Naive thymus-derived CD8-positive, alpha-beta T cell (primary cell): ENCODE data around the gene LAMB2. TPM values are rescaled to one million over a fixed set of nuclear protein-coding genes. Genes with fewer than 3 reads are reported as not detected.

Experiments
- ATAC-seq, 2 donors: fragments of 150-1000 bp; cut with Tn5 transposase in 1 of 2; sonication (Bioruptor Pico), chemical (Tn5 transposase) in 1 of 2; 1 replicate in 1 of 2; 2 replicates in 1 of 2; pipeline ENCODE4 v1.10.0; 2021; ENCODE audit warnings: mild to moderate bottlenecking in 2 of 2, moderate library complexity in 2 of 2
- POLR2A ChIA-PET: fragments of 350-600 bp; sonication (Branson Sonifier 250); formaldehyde crosslinking; loops from one replicate; lab custom pipeline; 2021; ENCODE audit warnings: antibody characterized with exemption; lab: Charles Lee
- DNase-seq, 10 donors: peaks; one replicate each; pipeline versions ENCODE4 v3.0.0 to v3.0.0-alpha.2; 2020 to 2022
- H3K27ac Mint-ChIP-seq, 10 donors: one replicate each; pipeline ENCODE4 v1.8.0; 2020 to 2022; ENCODE audit warnings: mild to moderate bottlenecking in 10 of 10, mixed read lengths in 10 of 10, moderate library complexity in 4 of 10, inconsistent platforms in 1 of 10
- H3K27me3 Mint-ChIP-seq, 5 donors: one replicate each; pipeline ENCODE4 v1.8.0; 2021 to 2022; ENCODE audit warnings: mixed read lengths in 5 of 5
- H3K36me3 Mint-ChIP-seq, 3 donors: one replicate each; pipeline ENCODE4 v1.8.0; 2020 to 2022; ENCODE audit warnings: mixed read lengths in 3 of 3, mild to moderate bottlenecking in 2 of 3, inconsistent platforms in 1 of 3
- H3K4me1 Mint-ChIP-seq, 4 donors: one replicate each; pipeline ENCODE4 v1.8.0; 2021 to 2022; ENCODE audit warnings: mixed read lengths in 4 of 4
- H3K4me3 Mint-ChIP-seq, 10 donors: one replicate each; pipeline ENCODE4 v1.8.0; 2020 to 2022; ENCODE audit warnings: mild to moderate bottlenecking in 10 of 10, mixed read lengths in 10 of 10, moderate library complexity in 6 of 10, inconsistent platforms in 1 of 10
- H3K9me3 Mint-ChIP-seq, 9 donors: one replicate each; pipeline ENCODE4 v1.8.0; 2020 to 2022; ENCODE audit warnings: mixed read lengths in 9 of 9, mild to moderate bottlenecking in 3 of 9, inconsistent platforms in 1 of 9, moderate library complexity in 1 of 9
- polyA plus RNA-seq, 3 donors: library from polyadenylated mRNA; unstranded; fragments of 300-500 nt; fragmentation: Illumina TruSeq; gene quantifications; one replicate each; pipeline ENCODE4 v1.2.3, GENCODE V29; 2021
- total RNA-seq, 8 experiments: library from RNA in 2 of 8; stranded (reverse) in 2 of 8; gene quantifications; one replicate each; pipeline ENCODE4 v1.2.3 and lab custom pipeline; 2021 to 2026

Gene LAMB2
- total and polyA plus RNA-seq, 5 experiments from 2014 or later: 1.0 to 1.2 TPM; not detected in 3

DNA sequence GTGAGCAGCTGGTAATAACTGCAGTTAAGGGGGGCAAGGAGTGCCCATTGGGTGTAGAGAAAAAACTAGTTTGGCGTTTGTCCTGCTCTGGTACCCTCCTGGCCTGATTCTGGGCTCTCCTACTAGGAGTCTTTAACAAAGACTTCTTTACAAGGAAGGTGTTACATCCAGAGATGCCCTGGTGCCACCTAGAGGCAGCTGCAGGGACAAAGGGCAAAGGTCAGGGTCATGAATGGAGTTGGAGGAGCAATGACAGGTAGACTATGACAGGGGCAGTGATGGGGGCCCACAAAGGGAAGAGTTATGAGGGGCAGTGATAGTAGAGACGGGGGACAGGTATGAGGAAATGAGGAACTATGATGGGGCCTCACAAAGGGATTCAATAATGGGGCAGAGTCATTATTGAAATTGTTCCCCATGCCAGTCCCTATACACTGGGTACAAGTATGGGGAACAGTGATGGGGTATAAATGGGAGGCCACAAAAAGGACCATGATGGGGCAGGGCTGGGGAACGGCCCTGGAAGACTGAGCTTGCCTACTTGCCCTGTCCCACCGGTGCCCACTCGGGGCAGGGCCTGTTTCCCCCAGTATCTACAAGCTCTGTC, 25.4 kb upstream of the LAMB2 start:
- POLR2A ChIA-PET: interaction anchor here (0.5 to 3.5 kb wide), 4 partner anchors 37 to 170 kb away, joined by 3 to 10 read pairs (median 6); partner anchors contain the start of genes P4HTM, QRICH1 and USP19

DNA sequence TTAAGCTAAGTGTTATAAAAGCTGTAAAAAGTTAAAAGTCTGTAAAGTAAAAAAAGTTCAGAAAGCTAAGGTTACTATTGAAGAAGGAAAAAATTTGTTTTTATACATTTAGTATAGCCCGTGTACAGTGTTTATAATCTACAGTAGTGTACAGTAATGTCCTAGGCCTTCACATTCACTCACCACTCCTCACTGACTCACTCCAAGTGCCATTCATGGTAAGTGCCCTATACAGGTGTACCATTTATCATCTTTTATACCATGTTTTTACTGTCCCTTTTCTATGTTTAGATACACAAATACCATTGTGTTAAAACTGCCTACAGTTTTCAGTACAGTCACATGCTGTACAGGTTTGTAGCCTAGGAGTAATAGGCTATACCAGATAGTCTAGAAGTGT, 24.4 kb upstream of the LAMB2 start:
- peaks cover 0 to 10% (median 0%) of the 10 kb centered on the region in 3 donors for H3K36me3 Mint-ChIP-seq
- peak overlapping the region in 3 of 10 donors; percentile 1 to 23 (median 22) for H3K27ac Mint-ChIP-seq
- DNase-seq (no peak), ATAC-seq (no peak)
- H3K4me3 Mint-ChIP-seq: no peak overlapping the region
- POLR2A ChIA-PET: interaction anchor here (0.5 to 3.5 kb wide), 3 partner anchors 36 to 168 kb away, joined by 3 to 10 read pairs (median 8); partner anchors contain the start of genes P4HTM, QRICH1 and USP19
- H3K9me3 Mint-ChIP-seq: no peaks in the 10 kb centered on the region
- H3K4me1 Mint-ChIP-seq: peaks cover 0 to 18% (median 5%) of the 10 kb centered on the region in 4 donors
- no peaks in the 10 kb centered on the region for H3K27me3 Mint-ChIP-seq

More for the DNA sequence above, 25.4 kb upstream of the LAMB2 start:
- no peaks in the 10 kb centered on the region for H3K27me3 Mint-ChIP-seq
- H3K9me3 Mint-ChIP-seq: no peaks in the 10 kb centered on the region
- peaks cover 0 to 12% (median 0%) of the 10 kb centered on the region in 3 donors for H3K36me3 Mint-ChIP-seq
- peak overlapping the region; percentile 0 to 87 (median 45) for H3K27ac Mint-ChIP-seq
- H3K4me1 Mint-ChIP-seq: peaks cover 0 to 22% (median 5%) of the 10 kb centered on the region in 4 donors
- H3K4me3 Mint-ChIP-seq: no peak overlapping the region
- DNase-seq: peak; percentile 23 to 81 (median 54)
- ATAC-seq: peak; percentile 92 to 95

DNA sequence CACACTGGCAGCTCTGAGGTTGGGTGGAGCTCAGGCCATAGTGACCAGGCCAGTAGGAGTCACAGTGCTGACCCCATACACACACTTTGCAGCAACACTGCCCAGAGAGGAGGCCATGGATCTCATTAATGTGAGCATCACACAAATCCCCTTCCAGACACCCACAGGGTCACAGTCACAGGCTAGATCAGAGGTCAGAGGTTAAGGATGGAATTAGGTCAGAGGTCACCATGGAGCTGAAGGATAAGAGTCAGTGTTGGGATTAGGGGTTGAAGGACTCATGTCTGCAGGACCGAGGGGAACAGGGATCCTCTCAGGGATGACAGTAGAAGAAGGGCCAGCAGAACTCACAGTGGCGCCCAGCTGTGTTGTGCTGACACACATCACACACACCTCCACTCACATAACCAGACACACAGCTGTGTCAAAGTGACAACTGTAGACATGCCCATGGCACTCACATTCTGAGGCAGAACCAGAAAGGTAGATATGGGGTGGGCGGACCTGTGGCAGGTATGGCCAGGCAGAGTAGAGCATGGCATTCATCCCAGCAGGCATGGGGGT, 20.6 kb upstream of the LAMB2 start:
- Mint-ChIP-seq H3K4me1 (peaks cover 0 to 5% (median 2%) of the 10 kb centered on the region in 4 donors), H3K27me3 (no peaks in the 10 kb centered on the region), H3K9me3 (no peaks in the 10 kb centered on the region), H3K27ac (peak overlapping the region in 4 of 10 donors; percentile 56 to 80 (median 68)), H3K4me3 (no peak overlapping the region), H3K36me3 (no peaks in the 10 kb centered on the region)
- ATAC-seq (no peak), DNase-seq (no peak)
- POLR2A ChIA-PET: interaction anchor here (0.6 to 1.4 kb wide), 3 partner anchors 10 to 60 kb away, joined by 3 to 4 read pairs (median 4); partner anchors contain the start of genes CCDC71 and QRICH1

DNA sequence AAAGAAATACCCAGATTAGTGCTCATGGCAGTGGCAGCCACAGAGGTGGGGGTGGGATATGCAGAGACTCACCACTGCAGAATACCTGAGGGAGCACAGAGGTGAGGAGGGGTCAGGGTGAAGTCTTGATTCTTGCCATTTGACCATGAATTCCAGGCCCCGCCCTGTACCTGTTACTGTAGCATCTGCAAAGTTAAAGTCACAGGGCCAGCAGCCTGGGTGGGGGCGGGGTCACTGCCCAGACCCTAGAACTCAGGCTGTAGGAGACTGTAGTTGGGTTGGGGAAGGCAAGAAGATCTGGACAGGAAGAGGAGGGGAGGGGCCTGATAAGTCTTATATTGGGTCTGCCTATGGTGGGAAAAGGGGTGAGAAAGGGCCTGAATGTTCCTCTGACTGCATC, 18.8 kb upstream of the LAMB2 start:
- no peaks in the 10 kb centered on the region for H3K9me3 Mint-ChIP-seq

DNA sequence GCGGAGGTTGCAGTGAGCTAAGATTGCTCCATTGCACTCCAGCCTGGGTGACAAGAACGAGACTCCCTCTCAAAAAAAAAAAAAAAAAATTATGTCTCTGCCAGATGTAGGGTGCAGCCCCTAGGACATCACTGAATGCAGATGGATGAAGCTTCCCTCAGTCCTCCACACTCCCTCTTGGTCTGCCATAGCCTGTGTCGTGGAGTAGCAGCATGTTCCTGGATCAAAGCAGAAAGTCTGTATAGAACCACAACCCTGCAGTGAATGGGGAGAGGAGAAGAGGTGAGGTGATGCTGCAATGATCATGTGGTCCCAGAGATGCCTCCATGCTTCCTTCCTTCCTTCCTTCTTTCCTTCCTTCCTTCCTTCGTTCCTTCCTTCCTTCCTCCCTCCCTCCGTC, 15.3 kb upstream of the LAMB2 start:
- H3K27ac Mint-ChIP-seq: peak overlapping the region in 1 of 10 donors; percentile 17
- DNase-seq: no peak
- H3K36me3 Mint-ChIP-seq: no peaks in the 10 kb centered on the region
- no peak for ATAC-seq
- peaks cover 0 to 2% (median 1%) of the 10 kb centered on the region in 4 donors for H3K4me1 Mint-ChIP-seq
- H3K27me3 Mint-ChIP-seq: no peaks in the 10 kb centered on the region
- H3K9me3 Mint-ChIP-seq: no peaks in the 10 kb centered on the region
- POLR2A ChIA-PET: interaction anchor here (0.7 kb wide), 2 partner anchors 31 to 135 kb away, joined by 3 to 5 read pairs; no protein-coding TSS in a partner anchor
- no peak overlapping the region for H3K4me3 Mint-ChIP-seq

More for the DNA sequence above, 18.8 kb upstream of the LAMB2 start:
- H3K4me1 Mint-ChIP-seq: peaks cover 0 to 4% (median 1%) of the 10 kb centered on the region in 4 donors
- H3K27me3 Mint-ChIP-seq: no peaks in the 10 kb centered on the region
- no peak for DNase-seq
- ATAC-seq: no peak
- POLR2A ChIA-PET: interaction anchor here (0.6 kb wide), 1 partner anchor 8 kb away, joined by 4 read pairs; no protein-coding TSS in a partner anchor
- H3K27ac Mint-ChIP-seq: peak overlapping the region in 3 of 10 donors; percentile 34 to 63 (median 62)
- no peaks in the 10 kb centered on the region for H3K36me3 Mint-ChIP-seq
- H3K4me3 Mint-ChIP-seq: no peak overlapping the region

DNA sequence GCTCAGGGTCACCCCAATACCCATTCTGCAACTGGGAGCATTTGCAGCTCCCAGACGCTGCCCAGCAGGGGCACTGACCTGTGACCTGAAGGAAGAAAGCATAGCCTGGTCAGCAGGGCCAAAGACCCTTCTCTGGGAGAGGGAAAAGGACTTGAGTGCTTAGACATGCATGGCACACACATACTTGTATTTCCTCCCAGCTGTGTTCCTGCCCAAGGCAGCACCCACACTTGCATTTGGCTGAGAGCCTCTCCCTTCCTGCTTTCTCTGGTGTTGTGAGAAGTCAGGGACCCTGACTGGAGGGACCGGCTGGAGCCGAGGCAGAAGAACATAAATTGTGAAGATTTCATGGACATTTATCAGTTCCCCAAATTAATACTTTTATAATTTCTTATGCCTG, 7.2 kb upstream of the LAMB2 start:
- H3K4me3 Mint-ChIP-seq: no peak overlapping the region
- H3K36me3 Mint-ChIP-seq: no peaks in the 10 kb centered on the region
- H3K4me1 Mint-ChIP-seq: peaks cover 0 to 2% (median 0%) of the 10 kb centered on the region in 4 donors
- H3K27me3 Mint-ChIP-seq: peaks cover 2 to 24% (median 10%) of the 10 kb centered on the region in 5 donors
- ATAC-seq: no peak
- DNase-seq: no peak
- POLR2A ChIA-PET: no interaction called here
- H3K9me3 Mint-ChIP-seq: peaks cover 0 to 5% (median 0%) of the 10 kb centered on the region in 9 donors
- no peak overlapping the region for H3K27ac Mint-ChIP-seq

DNA sequence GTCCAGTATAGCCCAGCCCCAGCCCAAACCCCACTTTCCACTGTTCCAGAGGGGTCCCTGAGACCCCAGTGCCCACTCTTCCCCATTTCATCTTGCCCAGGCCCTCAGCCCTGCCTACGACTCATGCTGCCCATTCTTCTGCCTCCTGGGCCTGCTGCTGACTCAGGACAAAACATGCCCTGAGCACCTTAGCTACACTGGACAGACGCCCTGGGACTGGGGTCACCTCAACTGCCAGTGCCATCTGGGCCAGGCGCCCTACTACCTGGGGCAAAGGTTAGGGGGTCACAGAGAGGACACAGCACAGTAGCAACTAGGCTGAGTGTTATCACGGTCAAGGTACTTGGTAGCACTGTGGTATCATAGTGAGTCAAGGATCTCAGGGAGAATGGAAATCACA, 2.6 kb upstream of the LAMB2 start:
- H3K4me1 Mint-ChIP-seq: peaks cover 2 to 9% (median 8%) of the 10 kb centered on the region in 4 donors

DNA sequence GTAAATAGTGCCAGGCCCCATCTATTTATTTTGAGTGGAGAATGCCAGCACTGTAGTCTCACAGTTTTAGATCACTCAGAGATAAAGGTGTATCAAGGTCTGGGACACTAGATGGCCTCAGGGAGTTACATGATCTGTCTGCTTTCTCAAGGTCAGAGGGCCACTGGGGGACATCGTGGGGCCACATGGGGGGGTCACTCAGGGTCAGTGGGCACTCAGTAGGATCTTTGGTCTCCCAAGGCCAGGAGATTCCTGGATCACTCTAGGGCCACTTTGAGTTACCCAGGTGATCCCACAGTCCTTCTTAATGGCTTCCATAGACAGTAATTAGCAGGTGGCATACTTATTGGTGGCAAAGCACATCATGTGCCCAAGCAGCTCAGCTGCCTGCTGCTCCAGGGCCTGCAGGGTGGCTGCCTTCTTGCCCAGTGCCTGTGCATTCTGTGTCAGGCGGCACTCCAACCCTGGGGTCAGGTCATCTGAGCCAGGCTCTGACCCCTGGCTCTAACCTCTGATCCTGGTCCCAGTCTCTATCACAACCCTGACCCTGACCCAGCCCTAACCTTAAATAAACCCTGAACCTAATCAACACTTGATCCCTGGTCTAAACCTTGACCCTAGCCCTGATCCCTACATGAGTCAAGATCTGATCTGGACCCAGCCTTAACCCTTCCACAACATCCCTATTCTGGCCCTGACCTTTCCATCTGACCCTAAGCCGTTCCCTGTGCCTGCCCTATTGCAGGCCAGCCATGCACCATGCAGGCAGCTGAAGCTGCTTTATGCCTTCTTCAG, 1.8 kb upstream of the LAMB2 start:
- Mint-ChIP-seq H3K4me1 (peaks cover 2 to 9% (median 8%) of the 10 kb centered on the region in 4 donors), H3K27me3 (peaks cover 3 to 48% (median 23%) of the 10 kb centered on the region in 5 donors), H3K4me3 (no peak overlapping the region), H3K36me3 (no peaks in the 10 kb centered on the region), H3K9me3 (no peaks in the 10 kb centered on the region), H3K27ac (peak overlapping the region in 1 of 10 donors; percentile 41)
- no peak for DNase-seq
- POLR2A ChIA-PET: no interaction called here
- no peak for ATAC-seq

More for the DNA sequence above, 2.6 kb upstream of the LAMB2 start:
- no peaks in the 10 kb centered on the region for H3K36me3 Mint-ChIP-seq
- DNase-seq (no peak), ATAC-seq (no peak)
- POLR2A ChIA-PET: no interaction called here
- no peak overlapping the region for H3K4me3 Mint-ChIP-seq
- peaks cover 3 to 54% (median 23%) of the 10 kb centered on the region in 5 donors for H3K27me3 Mint-ChIP-seq
- peak overlapping the region in 2 of 10 donors; percentile 41 to 47 for H3K27ac Mint-ChIP-seq
- no peaks in the 10 kb centered on the region for H3K9me3 Mint-ChIP-seq

DNA sequence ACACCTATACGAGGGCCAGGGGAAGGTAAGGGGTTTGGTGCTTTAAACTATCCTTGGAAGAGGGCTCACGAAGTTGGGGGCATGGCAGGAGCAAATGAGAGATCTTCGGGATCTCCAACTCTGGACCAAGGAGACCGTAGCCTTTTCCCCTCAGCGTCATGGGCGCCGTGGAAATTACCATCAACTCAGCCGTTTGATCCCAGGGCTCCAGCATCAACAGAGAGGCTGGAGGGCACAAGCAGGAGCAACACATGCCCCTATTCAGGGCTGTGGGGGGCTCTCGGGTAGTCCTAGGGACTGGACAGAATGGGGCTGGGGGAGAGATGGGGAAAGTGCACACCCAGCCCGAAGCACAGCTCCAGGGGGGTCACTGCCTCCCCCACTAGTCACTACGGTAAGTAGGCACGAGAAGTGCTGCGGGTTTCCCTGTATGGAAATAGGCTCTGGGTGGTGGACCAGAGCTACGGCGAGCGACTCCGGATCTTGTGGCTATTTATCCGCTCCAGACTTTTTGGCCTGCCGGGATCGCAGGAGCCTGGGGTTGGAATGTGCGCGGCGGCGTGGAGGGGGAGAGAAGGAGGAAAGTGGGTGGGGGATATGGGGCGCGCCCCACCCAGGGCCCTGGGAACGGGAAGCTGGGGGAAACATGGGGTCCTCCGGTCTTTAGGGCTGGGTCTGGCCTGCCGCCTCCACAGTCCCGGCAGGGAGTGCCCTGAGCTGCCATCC, 539 bp upstream of the LAMB2 start:
- ATAC-seq (no peak), DNase-seq (no peak)
- POLR2A ChIA-PET: interaction anchor here (1.0 kb wide), 1 partner anchor 13 kb away, joined by 4 read pairs; the partner anchor contains the start of gene USP19
- H3K4me1 Mint-ChIP-seq: peaks cover 2 to 9% (median 8%) of the 10 kb centered on the region in 4 donors
- peak overlapping the region in 3 of 10 donors; percentile 14 to 71 (median 51) for H3K27ac Mint-ChIP-seq
- H3K27me3 Mint-ChIP-seq: peaks cover 3 to 48% (median 23%) of the 10 kb centered on the region in 5 donors
- H3K36me3 Mint-ChIP-seq: no peaks in the 10 kb centered on the region
- no peaks in the 10 kb centered on the region for H3K9me3 Mint-ChIP-seq
- peak overlapping the region in 6 of 10 donors; percentile 36 to 50 (median 42) for H3K4me3 Mint-ChIP-seq

DNA sequence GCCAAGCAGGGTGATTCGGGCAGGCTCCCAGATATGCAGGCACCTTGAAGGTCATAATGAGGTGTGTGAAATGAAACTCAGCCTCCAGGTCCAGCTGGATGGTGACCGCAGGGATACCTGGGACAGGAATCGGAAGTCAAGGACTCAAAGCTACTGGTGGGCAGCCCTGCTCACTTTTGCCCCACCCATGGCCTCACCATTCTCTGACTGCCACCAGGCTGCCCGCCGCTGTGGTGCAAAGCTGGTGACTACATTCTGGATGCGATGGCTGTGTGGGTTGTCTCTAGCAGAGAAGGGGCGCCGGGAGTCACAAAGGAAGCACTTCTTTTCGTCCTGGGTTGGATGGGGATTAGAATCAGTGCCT, 795 bp downstream of the LAMB2 start:
- no peak for ATAC-seq
- H3K27ac Mint-ChIP-seq: peak overlapping the region in 1 of 10 donors; percentile 29
- H3K9me3 Mint-ChIP-seq: no peaks in the 10 kb centered on the region

DNA sequence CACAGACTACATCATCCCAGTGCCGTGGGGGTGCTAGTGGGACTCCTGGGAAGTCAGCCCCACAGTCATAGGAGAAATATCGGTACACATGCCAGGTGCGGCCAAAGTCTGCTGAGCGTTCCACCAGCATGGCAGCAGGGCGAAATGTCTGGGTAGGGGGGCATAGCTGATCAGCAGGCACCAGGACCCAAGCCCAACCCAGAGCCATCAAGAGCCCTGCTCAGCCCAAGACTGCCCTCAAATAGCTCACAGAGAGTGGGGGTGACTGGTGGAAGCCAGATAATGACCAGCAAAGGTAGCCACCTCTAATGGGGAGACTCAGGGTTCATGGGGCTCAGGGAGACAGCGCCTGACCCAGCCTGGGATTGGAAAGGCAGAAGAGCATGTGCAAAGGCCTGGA, 1.3 kb downstream of the LAMB2 start:
- H3K4me3 Mint-ChIP-seq: no peak overlapping the region
- POLR2A ChIA-PET: no interaction called here
- ATAC-seq (no peak), DNase-seq (no peak)
- peak overlapping the region in 2 of 10 donors; percentile 15 to 62 for H3K27ac Mint-ChIP-seq
- no peaks in the 10 kb centered on the region for H3K36me3 Mint-ChIP-seq
- H3K9me3 Mint-ChIP-seq: no peaks in the 10 kb centered on the region
- H3K4me1 Mint-ChIP-seq: peaks cover 2 to 9% (median 8%) of the 10 kb centered on the region in 4 donors
- peaks cover 3 to 39% (median 23%) of the 10 kb centered on the region in 5 donors for H3K27me3 Mint-ChIP-seq

More for the DNA sequence above, 795 bp downstream of the LAMB2 start:
- H3K36me3 Mint-ChIP-seq: no peaks in the 10 kb centered on the region
- peaks cover 2 to 9% (median 8%) of the 10 kb centered on the region in 4 donors for H3K4me1 Mint-ChIP-seq
- no peak for DNase-seq
- POLR2A ChIA-PET: interaction anchor here (1.0 kb wide), 1 partner anchor 11 kb away, joined by 4 read pairs; the partner anchor contains the start of gene USP19
- no peak overlapping the region for H3K4me3 Mint-ChIP-seq
- H3K27me3 Mint-ChIP-seq: peaks cover 3 to 40% (median 23%) of the 10 kb centered on the region in 5 donors
